ENCODE data around the gene ALDH1A3.

The ALDH1A3 gene

GRCh38 chr15:100898661-100899462, 19.2 kb downstream of the ALDH1A3 start:
- no peaks in the 10 kb centered on the region for H3K36me3 ChIP-seq (ENCODE audit: insufficient read depth, low read length)
- H3K4me1 ChIP-seq (ENCODE audit: control insufficient read depth, insufficient read depth, low read length), result peaks cover 24% of the 10 kb centered on the region
- H3K9ac ChIP-seq (ENCODE audit: low read depth, low read length), result no peak overlapping the region
- no peak overlapping the region for H3K4me3 ChIP-seq (ENCODE audit: low read length)
- no peak overlapping the region for H3K4me2 ChIP-seq (ENCODE audit: low read length)
- H3K9me3 ChIP-seq (replicated peaks; ENCODE audit: low read length), result no peaks in the 10 kb centered on the region
- H3K27me3 ChIP-seq (ENCODE audit: control insufficient read depth, insufficient read depth, low read length), result no peaks in the 10 kb centered on the region

- Histone ChIP-seq H3K4me2 (ENCODE audit: low read length) (no peak overlapping the region), H3K4me1 (ENCODE audit: control insufficient read depth, insufficient read depth, low read length) (peaks cover 24% of the 10 kb centered on the region), H3K4me3 (ENCODE audit: low read length) (no peak overlapping the region), H3K27me3 (ENCODE audit: control insufficient read depth, insufficient read depth, low read length) (no peaks in the 10 kb centered on the region), H3K36me3 (ENCODE audit: insufficient read depth, low read length) (no peaks in the 10 kb centered on the region), H3K9me3 (replicated peaks; ENCODE audit: low read length) (no peaks in the 10 kb centered on the region), H3K9ac (ENCODE audit: low read depth, low read length) (no peak overlapping the region)
These were observed 20.0 kb downstream of the ALDH1A3 start for GRCh38 chr15:100899601-100900000.

GRCh38 chr15:100900136-100900794, 20.6 kb downstream of the ALDH1A3 start:
- no peaks in the 10 kb centered on the region for H3K27me3 ChIP-seq (ENCODE audit: control insufficient read depth, insufficient read depth, low read length)
- H3K4me3 ChIP-seq (ENCODE audit: low read length), result no peak overlapping the region
- H3K9ac ChIP-seq (ENCODE audit: low read depth, low read length), result no peak overlapping the region
- H3K36me3 ChIP-seq (ENCODE audit: insufficient read depth, low read length), result no peaks in the 10 kb centered on the region
- H3K4me1 ChIP-seq (ENCODE audit: control insufficient read depth, insufficient read depth, low read length), result peaks cover 24% of the 10 kb centered on the region
- no peak overlapping the region for H3K4me2 ChIP-seq (ENCODE audit: low read length)
- H3K9me3 ChIP-seq (replicated peaks; ENCODE audit: low read length), result no peaks in the 10 kb centered on the region

- Histone ChIP-seq H3K9me3 (replicated peaks; ENCODE audit: low read length) (no peaks in the 10 kb centered on the region), H3K27me3 (ENCODE audit: control insufficient read depth, insufficient read depth, low read length) (no peaks in the 10 kb centered on the region), H3K4me1 (ENCODE audit: control insufficient read depth, insufficient read depth, low read length) (peaks cover 24% of the 10 kb centered on the region), H3K4me2 (ENCODE audit: low read length) (no peak overlapping the region), H3K9ac (ENCODE audit: low read depth, low read length) (no peak overlapping the region), H3K4me3 (ENCODE audit: low read length) (no peak overlapping the region), H3K36me3 (ENCODE audit: insufficient read depth, low read length) (no peaks in the 10 kb centered on the region)
These were observed 21.2 kb downstream of the ALDH1A3 start for GRCh38 chr15:100900795-100901169.

GRCh38 chr15:100901296-100901695, 21.7 kb downstream of the ALDH1A3 start:
- Histone ChIP-seq H3K4me1 (ENCODE audit: control insufficient read depth, insufficient read depth, low read length) (peaks cover 24% of the 10 kb centered on the region), H3K9me3 (replicated peaks; ENCODE audit: low read length) (no peaks in the 10 kb centered on the region), H3K36me3 (ENCODE audit: insufficient read depth, low read length) (no peaks in the 10 kb centered on the region), H3K4me3 (ENCODE audit: low read length) (no peak overlapping the region), H3K4me2 (ENCODE audit: low read length) (peak overlapping the region; percentile 78), H3K9ac (ENCODE audit: low read depth, low read length) (no peak overlapping the region), H3K27me3 (ENCODE audit: control insufficient read depth, insufficient read depth, low read length) (no peaks in the 10 kb centered on the region)

- Histone ChIP-seq H3K9me3 (replicated peaks; ENCODE audit: low read length) (no peaks in the 10 kb centered on the region), H3K9ac (ENCODE audit: low read depth, low read length) (peak overlapping the region; percentile 53), H3K27me3 (ENCODE audit: control insufficient read depth, insufficient read depth, low read length) (no peaks in the 10 kb centered on the region), H3K36me3 (ENCODE audit: insufficient read depth, low read length) (no peaks in the 10 kb centered on the region), H3K4me2 (ENCODE audit: low read length) (peak overlapping the region; percentile 78), H3K4me1 (ENCODE audit: control insufficient read depth, insufficient read depth, low read length) (peaks cover 24% of the 10 kb centered on the region), H3K4me3 (ENCODE audit: low read length) (peak overlapping the region; percentile 54)
These were observed 22.2 kb downstream of the ALDH1A3 start for GRCh38 chr15:100901702-100902435.

- H3K9ac ChIP-seq (ENCODE audit: low read depth, low read length), result peak overlapping the region; percentile 53
- H3K4me1 ChIP-seq (ENCODE audit: control insufficient read depth, insufficient read depth, low read length), result peaks cover 24% of the 10 kb centered on the region
- H3K27me3 ChIP-seq (ENCODE audit: control insufficient read depth, insufficient read depth, low read length), result no peaks in the 10 kb centered on the region
- H3K36me3 ChIP-seq (ENCODE audit: insufficient read depth, low read length), result no peaks in the 10 kb centered on the region
- H3K9me3 ChIP-seq (replicated peaks; ENCODE audit: low read length), result no peaks in the 10 kb centered on the region
- peak overlapping the region; percentile 54 for H3K4me3 ChIP-seq (ENCODE audit: low read length)
- peak overlapping the region; percentile 78 for H3K4me2 ChIP-seq (ENCODE audit: low read length)
These were observed 23.0 kb downstream of the ALDH1A3 start for GRCh38 chr15:100902436-100903167.

GRCh38 chr15:100903168-100903554, 23.5 kb downstream of the ALDH1A3 start:
- H3K4me3 ChIP-seq (ENCODE audit: low read length), result no peak overlapping the region
- H3K4me1 ChIP-seq (ENCODE audit: control insufficient read depth, insufficient read depth, low read length), result peaks cover 24% of the 10 kb centered on the region
- H3K9me3 ChIP-seq (replicated peaks; ENCODE audit: low read length), result no peaks in the 10 kb centered on the region
- H3K4me2 ChIP-seq (ENCODE audit: low read length), result no peak overlapping the region
- no peaks in the 10 kb centered on the region for H3K27me3 ChIP-seq (ENCODE audit: control insufficient read depth, insufficient read depth, low read length)
- H3K9ac ChIP-seq (ENCODE audit: low read depth, low read length), result no peak overlapping the region
- H3K36me3 ChIP-seq (ENCODE audit: insufficient read depth, low read length), result no peaks in the 10 kb centered on the region

- H3K36me3 ChIP-seq (ENCODE audit: insufficient read depth, low read length), result no peaks in the 10 kb centered on the region
- no peaks in the 10 kb centered on the region for H3K9me3 ChIP-seq (replicated peaks; ENCODE audit: low read length)
- no peak overlapping the region for H3K4me2 ChIP-seq (ENCODE audit: low read length)
- H3K27me3 ChIP-seq (ENCODE audit: control insufficient read depth, insufficient read depth, low read length), result no peaks in the 10 kb centered on the region
- H3K9ac ChIP-seq (ENCODE audit: low read depth, low read length), result no peak overlapping the region
- H3K4me3 ChIP-seq (ENCODE audit: low read length), result no peak overlapping the region
- peaks cover 23% of the 10 kb centered on the region for H3K4me1 ChIP-seq (ENCODE audit: control insufficient read depth, insufficient read depth, low read length)
These were observed 26.2 kb downstream of the ALDH1A3 start for GRCh38 chr15:100905850-100906249.

- H3K9ac ChIP-seq (ENCODE audit: low read depth, low read length), result no peak overlapping the region
- no peaks in the 10 kb centered on the region for H3K9me3 ChIP-seq (replicated peaks; ENCODE audit: low read length)
- no peak overlapping the region for H3K4me2 ChIP-seq (ENCODE audit: low read length)
- H3K36me3 ChIP-seq (ENCODE audit: insufficient read depth, low read length), result no peaks in the 10 kb centered on the region
- H3K4me1 ChIP-seq (ENCODE audit: control insufficient read depth, insufficient read depth, low read length), result no peaks in the 10 kb centered on the region
- H3K4me3 ChIP-seq (ENCODE audit: low read length), result no peak overlapping the region
- H3K27me3 ChIP-seq (ENCODE audit: control insufficient read depth, insufficient read depth, low read length), result no peaks in the 10 kb centered on the region
These were observed 28.8 kb downstream of the ALDH1A3 start for GRCh38 chr15:100908466-100908865.

- Histone ChIP-seq H3K4me2 (ENCODE audit: low read length) (no peak overlapping the region), H3K36me3 (ENCODE audit: insufficient read depth, low read length) (no peaks in the 10 kb centered on the region), H3K9ac (ENCODE audit: low read depth, low read length) (no peak overlapping the region), H3K4me1 (ENCODE audit: control insufficient read depth, insufficient read depth, low read length) (no peaks in the 10 kb centered on the region), H3K4me3 (ENCODE audit: low read length) (no peak overlapping the region), H3K27me3 (ENCODE audit: control insufficient read depth, insufficient read depth, low read length) (no peaks in the 10 kb centered on the region), H3K9me3 (replicated peaks; ENCODE audit: low read length) (no peaks in the 10 kb centered on the region)
These were observed 29.9 kb downstream of the ALDH1A3 start for GRCh38 chr15:100909565-100909964.

Data from skeletal muscle satellite cell (primary cell).